Glutamatergic neuron (in vitro differentiated cells): Measurements from ENCODE around the gene PARP12. TPM values are rescaled to one million over a fixed set of nuclear protein-coding genes. Genes with fewer than 3 reads are reported as not detected.
A peak's percentile ranks its signal among the peaks of the same experiment; 100 is the strongest.
"Not testable (repeated sequence)": the region's sequence is repeated elsewhere in the genome, so short reads cannot be mapped to it uniquely, and the experiment has no call there.

Experiments
- DNase-seq: peaks from one replicate; pipeline ENCODE4 v3.0.0; 2022
- H3K27ac Mint-ChIP-seq: one replicate; pipeline ENCODE4 v1.8.0; 2020; ENCODE audit warnings: mild to moderate bottlenecking, mixed read lengths, inconsistent platforms; ENCODE audit not compliant: unreplicated experiment
- H3K27me3 Mint-ChIP-seq: one replicate; pipeline ENCODE4 v1.8.0; 2020; ENCODE audit warnings: mild to moderate bottlenecking, moderate library complexity, mixed read lengths, inconsistent platforms; ENCODE audit not compliant: unreplicated experiment
- H3K36me3 Mint-ChIP-seq: one replicate; pipeline ENCODE4 v1.8.0; 2020; ENCODE audit warnings: mild to moderate bottlenecking, mixed read lengths, inconsistent platforms; ENCODE audit not compliant: unreplicated experiment
- H3K4me1 Mint-ChIP-seq: one replicate; pipeline ENCODE4 v1.8.0; 2020; ENCODE audit warnings: mild to moderate bottlenecking, low read depth, mixed read lengths, inconsistent platforms; ENCODE audit not compliant: unreplicated experiment
- H3K4me3 Mint-ChIP-seq: one replicate; pipeline ENCODE4 v1.8.0; 2020; ENCODE audit warnings: mild to moderate bottlenecking, mixed read lengths, inconsistent platforms; ENCODE audit not compliant: unreplicated experiment
- H3K9me3 Mint-ChIP-seq: one replicate; pipeline ENCODE4 v1.8.0; 2020; ENCODE audit warnings: mild to moderate bottlenecking, moderate library complexity, mixed read lengths, inconsistent platforms; ENCODE audit not compliant: unreplicated experiment
- long read RNA-seq: library from polyadenylated mRNA; unstranded; transcript quantifications from one replicate; pipeline ENCODE4 v2.0.0, GENCODE V29; 2020; ENCODE audit not compliant: unreplicated experiment
- total RNA-seq: library from RNA; stranded (reverse); fragmentation: NEBNext Ultra II Directional; extraction: Animal tissue kit (Norgen Biotek cat#: 25700); gene quantifications from one replicate; pipeline ENCODE4 v1.2.1, GENCODE V29; 2021; ENCODE audit not compliant: unreplicated experiment
- TF ChIP-seq, protein P1 (sequence below): fragments of 200-600 bp; sonication (generic); IDR thresholded peaks from one replicate; pipeline ENCODE4 v1.5.0; 2021; ENCODE audit not compliant: partially characterized antibody, unreplicated experiment

PARP12 gene, protein sequence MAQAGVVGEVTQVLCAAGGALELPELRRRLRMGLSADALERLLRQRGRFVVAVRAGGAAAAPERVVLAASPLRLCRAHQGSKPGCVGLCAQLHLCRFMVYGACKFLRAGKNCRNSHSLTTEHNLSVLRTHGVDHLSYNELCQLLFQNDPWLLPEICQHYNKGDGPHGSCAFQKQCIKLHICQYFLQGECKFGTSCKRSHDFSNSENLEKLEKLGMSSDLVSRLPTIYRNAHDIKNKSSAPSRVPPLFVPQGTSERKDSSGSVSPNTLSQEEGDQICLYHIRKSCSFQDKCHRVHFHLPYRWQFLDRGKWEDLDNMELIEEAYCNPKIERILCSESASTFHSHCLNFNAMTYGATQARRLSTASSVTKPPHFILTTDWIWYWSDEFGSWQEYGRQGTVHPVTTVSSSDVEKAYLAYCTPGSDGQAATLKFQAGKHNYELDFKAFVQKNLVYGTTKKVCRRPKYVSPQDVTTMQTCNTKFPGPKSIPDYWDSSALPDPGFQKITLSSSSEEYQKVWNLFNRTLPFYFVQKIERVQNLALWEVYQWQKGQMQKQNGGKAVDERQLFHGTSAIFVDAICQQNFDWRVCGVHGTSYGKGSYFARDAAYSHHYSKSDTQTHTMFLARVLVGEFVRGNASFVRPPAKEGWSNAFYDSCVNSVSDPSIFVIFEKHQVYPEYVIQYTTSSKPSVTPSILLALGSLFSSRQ
- total RNA-seq: 0.15 TPM
- long read RNA-seq, partial matches to known transcripts: 0 of 1 reads
- long read RNA-seq, other reads (novel, unspliced or antisense): 1 of 1 reads

DNA sequence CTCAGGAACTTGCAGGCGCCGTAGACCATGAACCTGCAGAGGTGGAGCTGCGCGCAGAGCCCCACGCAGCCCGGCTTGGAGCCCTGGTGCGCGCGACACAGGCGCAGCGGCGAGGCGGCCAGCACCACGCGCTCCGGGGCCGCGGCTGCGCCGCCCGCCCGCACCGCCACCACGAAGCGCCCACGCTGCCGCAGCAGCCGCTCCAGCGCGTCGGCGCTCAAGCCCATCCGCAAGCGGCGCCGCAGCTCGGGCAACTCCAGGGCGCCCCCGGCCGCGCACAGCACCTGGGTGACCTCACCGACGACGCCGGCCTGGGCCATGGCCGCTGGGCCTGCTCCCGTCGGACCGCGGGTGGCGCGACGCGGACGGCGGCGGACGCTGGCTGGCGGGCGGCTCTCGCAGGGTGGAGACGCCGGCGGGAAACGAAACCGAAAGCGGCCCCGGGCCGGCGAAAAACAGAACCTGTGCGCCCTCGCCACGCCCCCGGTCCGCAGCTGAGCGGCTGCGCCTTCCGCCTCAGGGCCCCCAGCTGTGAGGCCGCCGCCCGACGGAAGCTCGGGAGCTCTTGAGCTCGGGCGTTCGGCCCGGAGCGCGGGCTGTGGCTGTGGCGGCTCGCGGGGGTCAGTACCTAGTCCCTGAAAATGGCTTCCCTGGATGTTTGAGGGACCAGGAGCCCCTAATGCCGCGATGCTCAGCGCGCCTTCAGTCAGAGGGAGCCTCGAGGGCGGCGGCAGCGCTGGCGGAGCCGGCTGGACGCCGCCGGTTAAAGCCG is at the start of gene PARP12:
TSS of gene PARP12 (minus strand) at position 424 of the 772 bp plus-strand sequence. CDS start at position 320, 104 bp downstream.
- peaks cover 20% of the 10 kb centered on the region for H3K36me3 Mint-ChIP-seq
- H3K4me3 Mint-ChIP-seq: peak within 1 kb of the TSS; percentile 58
- DNase-seq: peak; percentile 51
- TF ChIP-seq, protein P1, sequence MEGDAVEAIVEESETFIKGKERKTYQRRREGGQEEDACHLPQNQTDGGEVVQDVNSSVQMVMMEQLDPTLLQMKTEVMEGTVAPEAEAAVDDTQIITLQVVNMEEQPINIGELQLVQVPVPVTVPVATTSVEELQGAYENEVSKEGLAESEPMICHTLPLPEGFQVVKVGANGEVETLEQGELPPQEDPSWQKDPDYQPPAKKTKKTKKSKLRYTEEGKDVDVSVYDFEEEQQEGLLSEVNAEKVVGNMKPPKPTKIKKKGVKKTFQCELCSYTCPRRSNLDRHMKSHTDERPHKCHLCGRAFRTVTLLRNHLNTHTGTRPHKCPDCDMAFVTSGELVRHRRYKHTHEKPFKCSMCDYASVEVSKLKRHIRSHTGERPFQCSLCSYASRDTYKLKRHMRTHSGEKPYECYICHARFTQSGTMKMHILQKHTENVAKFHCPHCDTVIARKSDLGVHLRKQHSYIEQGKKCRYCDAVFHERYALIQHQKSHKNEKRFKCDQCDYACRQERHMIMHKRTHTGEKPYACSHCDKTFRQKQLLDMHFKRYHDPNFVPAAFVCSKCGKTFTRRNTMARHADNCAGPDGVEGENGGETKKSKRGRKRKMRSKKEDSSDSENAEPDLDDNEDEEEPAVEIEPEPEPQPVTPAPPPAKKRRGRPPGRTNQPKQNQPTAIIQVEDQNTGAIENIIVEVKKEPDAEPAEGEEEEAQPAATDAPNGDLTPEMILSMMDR: no peak
- H3K4me1 Mint-ChIP-seq: no peaks in the 10 kb centered on the region
- H3K9me3 Mint-ChIP-seq: peaks cover 2% of the 10 kb centered on the region
- peaks cover 9% of the 10 kb centered on the region for H3K27me3 Mint-ChIP-seq
- no peak within 1 kb of the TSS for H3K27ac Mint-ChIP-seq

DNA sequence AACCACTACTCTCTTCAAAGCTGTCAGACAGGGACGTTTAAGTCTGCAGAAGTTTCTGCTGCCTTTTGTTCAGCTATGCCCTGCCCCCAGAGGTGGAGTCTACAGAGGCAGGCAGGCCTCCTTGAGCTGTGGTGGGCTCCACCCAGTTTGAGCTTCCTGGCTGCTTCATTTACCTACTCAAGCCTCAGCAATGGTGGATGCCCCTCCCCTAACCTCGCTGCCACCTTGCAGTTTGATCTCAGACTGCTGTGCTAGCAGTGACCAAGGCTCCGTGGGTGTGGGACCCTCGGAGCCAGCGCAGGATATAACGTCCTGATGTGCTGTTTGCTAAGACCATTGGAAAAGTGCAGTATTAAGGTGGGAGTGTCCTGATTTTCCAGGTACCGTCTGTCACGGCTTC is 46.0 kb upstream of the PARP12 start:
- not testable (repeated sequence) for H3K27ac Mint-ChIP-seq, H3K4me1 Mint-ChIP-seq, H3K27me3 Mint-ChIP-seq, DNase-seq, H3K4me3 Mint-ChIP-seq
- H3K9me3 Mint-ChIP-seq: peaks cover 14% of the 10 kb centered on the region
- H3K36me3 Mint-ChIP-seq: peaks cover 49% of the 10 kb centered on the region

DNA sequence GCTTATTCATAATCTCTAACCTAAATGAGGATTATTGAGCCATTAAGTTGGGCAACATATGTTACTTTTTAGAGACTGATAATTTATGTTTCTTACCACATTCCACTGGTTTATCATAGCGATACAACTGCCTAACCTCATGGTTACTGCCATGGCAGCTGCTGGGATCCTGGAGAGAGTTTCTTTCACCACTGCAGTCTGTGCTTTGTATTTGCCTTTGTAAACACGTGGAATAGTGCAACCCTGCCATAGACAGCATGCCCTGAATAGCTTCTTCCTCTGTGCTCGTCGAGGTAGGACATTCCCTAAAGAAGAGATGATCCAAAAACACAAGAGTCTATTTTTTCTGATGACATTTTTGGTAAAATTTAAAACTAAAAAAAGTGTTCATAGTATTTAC is 33.7 kb upstream of the PARP12 start:
- TF ChIP-seq, protein P1: no peak
- Mint-ChIP-seq H3K27ac (no peak overlapping the region), H3K4me1 (no peaks in the 10 kb centered on the region), H3K9me3 (no peaks in the 10 kb centered on the region), H3K27me3 (no peaks in the 10 kb centered on the region), H3K36me3 (peaks cover 11% of the 10 kb centered on the region), H3K4me3 (no peak overlapping the region)
- DNase-seq: no peak

DNA sequence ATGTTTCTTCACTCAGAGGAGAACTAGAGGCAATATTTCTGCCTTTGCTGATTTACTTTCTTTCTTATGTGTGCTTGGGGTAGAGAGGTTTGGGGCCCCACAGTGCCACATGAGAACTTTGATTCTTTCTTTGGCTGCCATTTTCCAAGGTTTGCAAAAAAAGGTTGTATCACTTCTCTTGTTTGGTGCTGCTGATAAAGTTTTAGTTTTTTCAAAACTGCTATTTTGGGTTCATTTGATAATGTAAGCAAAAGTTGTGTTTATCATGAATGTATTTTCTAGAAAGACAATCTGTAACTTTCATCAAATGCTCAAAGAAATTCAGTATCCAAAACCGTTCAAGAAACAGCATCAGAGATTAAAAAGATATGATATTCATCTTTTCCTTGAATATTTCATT is 30.6 kb upstream of the PARP12 start:
- TF ChIP-seq, protein P1: no peak

DNA sequence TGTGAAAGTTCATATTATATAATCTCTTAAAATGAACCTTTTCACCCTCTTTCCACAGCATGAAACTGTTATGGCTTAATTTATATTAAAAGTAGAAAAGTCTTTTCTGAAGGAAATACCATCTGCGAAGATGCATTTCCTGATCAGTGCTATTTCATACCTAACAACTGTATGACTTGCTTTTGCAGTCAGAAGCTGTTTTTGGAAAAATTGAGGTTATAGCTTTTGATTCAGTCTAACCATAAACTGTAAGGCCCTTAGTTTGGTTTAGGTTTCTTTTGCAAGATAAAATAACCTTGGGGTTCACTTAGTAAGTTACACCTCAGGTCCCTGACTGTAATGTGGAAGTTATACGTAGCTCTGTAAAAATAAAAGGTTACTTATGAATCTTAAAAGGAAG is 22.7 kb upstream of the PARP12 start:
- Mint-ChIP-seq H3K4me1 (no peaks in the 10 kb centered on the region), H3K9me3 (peaks cover 2% of the 10 kb centered on the region), H3K36me3 (no peaks in the 10 kb centered on the region), H3K27ac (no peak overlapping the region), H3K4me3 (no peak overlapping the region), H3K27me3 (no peaks in the 10 kb centered on the region)
- no peak for DNase-seq
- TF ChIP-seq, protein P1: no peak

More for the DNA sequence above, 30.6 kb upstream of the PARP12 start:
- no peaks in the 10 kb centered on the region for H3K9me3 Mint-ChIP-seq
- H3K27ac Mint-ChIP-seq: no peak overlapping the region
- peaks cover 11% of the 10 kb centered on the region for H3K36me3 Mint-ChIP-seq
- H3K4me3 Mint-ChIP-seq: no peak overlapping the region
- no peaks in the 10 kb centered on the region for H3K4me1 Mint-ChIP-seq
- no peak for DNase-seq
- no peaks in the 10 kb centered on the region for H3K27me3 Mint-ChIP-seq
